ENCODE measurements around the gene ABCA1. TPM values are rescaled to one million over a fixed set of nuclear protein-coding genes. Genes with fewer than 3 reads are reported as not detected.
"Not testable (repeated sequence)": the region's sequence is repeated elsewhere in the genome, so short reads cannot be mapped to it uniquely, and the experiment has no call there.

The ABCA1 gene, protein sequence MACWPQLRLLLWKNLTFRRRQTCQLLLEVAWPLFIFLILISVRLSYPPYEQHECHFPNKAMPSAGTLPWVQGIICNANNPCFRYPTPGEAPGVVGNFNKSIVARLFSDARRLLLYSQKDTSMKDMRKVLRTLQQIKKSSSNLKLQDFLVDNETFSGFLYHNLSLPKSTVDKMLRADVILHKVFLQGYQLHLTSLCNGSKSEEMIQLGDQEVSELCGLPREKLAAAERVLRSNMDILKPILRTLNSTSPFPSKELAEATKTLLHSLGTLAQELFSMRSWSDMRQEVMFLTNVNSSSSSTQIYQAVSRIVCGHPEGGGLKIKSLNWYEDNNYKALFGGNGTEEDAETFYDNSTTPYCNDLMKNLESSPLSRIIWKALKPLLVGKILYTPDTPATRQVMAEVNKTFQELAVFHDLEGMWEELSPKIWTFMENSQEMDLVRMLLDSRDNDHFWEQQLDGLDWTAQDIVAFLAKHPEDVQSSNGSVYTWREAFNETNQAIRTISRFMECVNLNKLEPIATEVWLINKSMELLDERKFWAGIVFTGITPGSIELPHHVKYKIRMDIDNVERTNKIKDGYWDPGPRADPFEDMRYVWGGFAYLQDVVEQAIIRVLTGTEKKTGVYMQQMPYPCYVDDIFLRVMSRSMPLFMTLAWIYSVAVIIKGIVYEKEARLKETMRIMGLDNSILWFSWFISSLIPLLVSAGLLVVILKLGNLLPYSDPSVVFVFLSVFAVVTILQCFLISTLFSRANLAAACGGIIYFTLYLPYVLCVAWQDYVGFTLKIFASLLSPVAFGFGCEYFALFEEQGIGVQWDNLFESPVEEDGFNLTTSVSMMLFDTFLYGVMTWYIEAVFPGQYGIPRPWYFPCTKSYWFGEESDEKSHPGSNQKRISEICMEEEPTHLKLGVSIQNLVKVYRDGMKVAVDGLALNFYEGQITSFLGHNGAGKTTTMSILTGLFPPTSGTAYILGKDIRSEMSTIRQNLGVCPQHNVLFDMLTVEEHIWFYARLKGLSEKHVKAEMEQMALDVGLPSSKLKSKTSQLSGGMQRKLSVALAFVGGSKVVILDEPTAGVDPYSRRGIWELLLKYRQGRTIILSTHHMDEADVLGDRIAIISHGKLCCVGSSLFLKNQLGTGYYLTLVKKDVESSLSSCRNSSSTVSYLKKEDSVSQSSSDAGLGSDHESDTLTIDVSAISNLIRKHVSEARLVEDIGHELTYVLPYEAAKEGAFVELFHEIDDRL (N-terminal part only)
- total RNA-seq (2014; rRNA removed) = 2.9 and 12.2 TPM in 2 replicates
- polyA plus RNA-seq (2012) = 0.33 TPM

DNA sequence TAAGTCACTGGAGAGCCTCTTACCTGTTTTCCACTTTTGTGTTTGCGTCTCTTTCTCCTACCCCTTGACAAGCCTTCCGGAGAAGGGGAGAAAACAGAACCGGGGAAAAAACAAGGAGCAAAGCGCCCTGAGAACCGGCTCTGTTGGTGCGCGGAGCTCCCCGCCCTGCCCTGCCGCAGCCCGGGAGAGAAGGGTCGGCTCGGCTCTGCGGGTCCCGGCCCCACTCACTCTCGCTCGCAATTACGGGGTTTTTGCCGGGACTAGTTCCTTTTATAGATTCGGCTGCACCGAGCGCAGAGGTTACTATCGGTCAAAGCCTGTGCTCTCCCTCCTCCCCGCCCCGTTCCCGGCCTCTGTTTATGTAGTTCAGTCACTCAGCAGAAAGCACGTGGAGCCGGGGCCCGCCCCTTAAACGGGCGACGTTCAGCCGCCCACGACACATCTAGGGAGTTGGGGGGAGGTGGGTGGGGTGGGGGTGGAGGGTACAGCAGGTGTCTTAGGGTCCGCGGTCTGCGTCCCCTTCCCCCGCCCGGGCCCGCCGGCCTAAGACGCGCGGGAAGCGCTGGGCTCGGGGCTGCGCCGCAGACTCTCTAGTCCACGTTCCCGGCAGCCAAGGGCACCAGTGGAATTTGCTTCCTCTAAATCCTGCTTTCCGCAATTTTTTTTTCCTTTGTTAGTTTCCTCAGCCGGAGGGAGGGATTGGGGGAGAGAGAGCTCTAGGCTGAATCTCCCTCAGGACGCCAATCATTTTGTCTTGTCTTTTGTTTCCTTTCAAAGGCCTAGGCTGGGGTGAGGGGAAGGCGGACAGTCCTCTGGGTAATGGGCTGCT lies at the start of gene ABCA1:
TSS of gene ABCA1 (minus strand) at position 244 of the 829 bp plus-strand sequence. CDS start 24,476 bp downstream, outside the sequence.
- DNase-seq (ENCODE audit: low read depth) = peak; percentile 80

DNA sequence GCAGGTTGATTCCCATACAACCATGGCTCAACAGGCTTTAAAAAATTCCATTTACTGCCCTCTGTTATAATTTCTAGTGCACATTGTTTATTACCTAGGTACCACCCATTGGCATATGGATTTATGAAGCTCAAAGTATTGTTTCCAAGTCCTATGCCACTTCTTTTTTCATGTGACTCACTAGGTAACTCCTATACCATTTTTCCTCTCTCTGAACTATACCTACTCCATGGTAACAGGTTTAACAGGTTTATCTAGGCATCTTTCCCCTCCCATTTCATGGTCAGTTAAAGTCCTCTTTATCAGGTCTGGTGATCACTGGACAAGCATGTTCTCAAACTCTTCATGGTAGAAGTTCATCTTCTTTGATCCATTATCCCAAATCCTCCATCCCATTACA lies 49.6 kb upstream of the ABCA1 start:
- no peak for DNase-seq (ENCODE audit: low read depth)

DNA sequence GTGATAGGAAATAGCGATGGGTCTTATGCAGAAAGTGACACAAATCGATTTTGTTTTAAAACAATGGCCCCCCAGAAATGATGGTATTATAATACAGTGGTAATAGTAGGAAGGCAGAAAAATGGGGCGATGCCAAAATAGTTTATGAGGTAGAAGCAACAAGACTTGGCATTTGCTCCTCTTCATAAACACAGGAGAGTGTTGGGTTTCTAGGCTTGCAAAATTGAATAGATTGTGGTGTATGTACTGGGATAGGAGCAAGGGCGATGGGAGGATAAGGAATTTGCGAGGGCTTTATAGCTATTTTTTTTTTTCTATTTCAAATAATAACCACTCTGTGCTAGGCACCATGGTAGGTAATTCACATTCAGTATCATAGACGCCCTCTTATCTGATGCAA lies 49.2 kb upstream of the ABCA1 start:
- no peak for DNase-seq (ENCODE audit: low read depth)

DNA sequence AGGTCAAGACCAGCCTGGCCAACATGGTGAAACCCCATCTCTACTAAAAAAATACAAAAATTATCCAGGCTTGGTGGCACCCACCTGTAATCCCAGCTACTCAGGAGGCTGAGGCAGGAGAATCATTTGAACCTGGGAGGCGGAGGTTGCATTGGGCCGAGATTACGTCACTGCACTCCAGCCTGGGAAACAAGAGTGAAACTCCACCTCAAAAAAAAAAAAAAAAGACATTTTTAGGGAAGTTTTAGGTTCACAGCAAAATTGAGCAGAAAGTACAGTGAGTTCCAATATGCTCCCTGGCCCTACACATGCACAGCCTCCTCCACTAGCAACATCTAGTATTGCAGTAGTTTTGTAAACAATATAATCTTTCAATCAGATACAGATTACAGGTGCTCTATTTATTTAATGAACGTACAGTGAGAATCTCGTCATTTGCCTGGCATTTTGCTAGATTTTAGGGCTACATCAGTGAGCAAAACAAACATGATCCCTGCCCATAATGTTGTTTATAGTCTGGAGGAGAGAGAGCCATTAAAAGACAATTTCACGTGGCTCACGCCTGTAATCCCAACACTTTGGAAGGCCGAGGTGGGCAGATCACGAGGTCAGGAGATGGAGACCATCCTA lies 48.1 kb upstream of the ABCA1 start:
- not testable (repeated sequence) for DNase-seq (ENCODE audit: low read depth)

DNA sequence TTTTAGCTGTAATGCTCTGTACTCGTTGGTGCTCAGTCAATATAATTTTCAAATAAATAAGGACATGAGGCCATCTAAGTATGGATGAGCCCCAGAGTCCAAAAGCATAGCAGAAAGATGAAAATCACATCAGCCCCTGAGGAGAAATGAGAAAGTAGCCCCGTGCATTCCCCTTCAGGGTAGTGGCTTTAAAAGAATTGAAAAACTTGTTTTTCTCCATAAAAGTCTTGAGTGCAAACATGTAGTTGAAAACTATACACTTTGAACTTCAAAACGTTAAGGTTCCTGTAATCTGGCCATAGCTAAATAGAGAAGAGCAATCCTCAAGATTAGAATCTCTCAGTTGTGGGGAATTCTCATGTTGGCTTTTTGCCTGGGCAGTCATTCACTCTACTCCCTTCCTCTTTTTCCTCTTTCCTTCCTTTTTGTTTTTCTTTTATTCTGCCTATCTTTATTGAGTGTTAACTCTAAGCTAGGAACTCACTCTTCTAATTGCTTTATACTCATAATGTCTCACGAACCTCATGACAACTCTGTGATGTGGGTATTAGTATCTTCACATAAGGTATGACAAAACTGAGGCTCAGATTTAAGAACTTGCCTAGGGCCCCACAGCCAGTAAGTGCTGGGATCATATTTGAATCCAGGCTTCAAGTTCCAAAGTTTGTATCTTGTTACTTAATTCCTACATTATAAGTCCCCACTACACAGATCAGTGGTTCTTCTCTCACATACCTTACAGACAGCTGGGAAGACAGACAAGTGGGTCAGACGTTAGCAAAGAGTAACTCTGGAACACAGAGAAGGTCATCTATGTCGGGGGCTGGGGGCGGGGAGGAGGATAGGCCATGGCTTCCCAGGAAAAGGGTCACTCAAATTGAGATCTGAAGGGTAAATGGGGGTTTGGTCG lies 46.4 kb upstream of the ABCA1 start:
- DNase-seq (ENCODE audit: low read depth) = no peak

DNA sequence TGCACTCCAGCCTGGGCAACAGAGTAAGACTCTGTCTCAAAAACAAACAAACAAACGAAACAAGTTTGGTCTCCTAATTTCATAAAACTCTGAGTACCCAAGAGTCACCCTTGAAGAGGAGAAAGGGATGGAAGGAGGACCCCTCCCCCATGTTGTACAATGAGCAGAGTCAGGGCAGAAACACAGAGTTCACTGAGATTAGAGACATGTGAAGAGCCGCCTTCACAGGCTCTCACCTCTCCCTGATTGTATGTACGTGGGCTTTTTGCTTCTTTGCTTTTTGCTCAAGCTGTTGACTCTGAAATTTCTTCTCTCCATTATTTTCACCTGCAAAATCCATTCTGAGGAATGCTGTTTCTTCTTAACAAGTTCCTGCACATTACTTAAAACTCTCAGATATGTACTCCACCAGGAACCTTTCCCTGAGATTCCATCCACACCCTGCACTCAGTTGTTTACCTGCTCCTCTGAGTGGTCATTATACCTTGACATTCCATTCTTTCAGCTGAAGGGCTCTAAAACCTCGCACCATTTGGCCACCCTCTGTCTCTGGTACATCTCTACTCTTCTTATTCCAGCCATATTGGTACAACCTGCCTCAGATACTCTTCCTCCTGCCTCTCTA lies 44.4 kb upstream of the ABCA1 start:
- DNase-seq (ENCODE audit: low read depth) = no peak

DNA sequence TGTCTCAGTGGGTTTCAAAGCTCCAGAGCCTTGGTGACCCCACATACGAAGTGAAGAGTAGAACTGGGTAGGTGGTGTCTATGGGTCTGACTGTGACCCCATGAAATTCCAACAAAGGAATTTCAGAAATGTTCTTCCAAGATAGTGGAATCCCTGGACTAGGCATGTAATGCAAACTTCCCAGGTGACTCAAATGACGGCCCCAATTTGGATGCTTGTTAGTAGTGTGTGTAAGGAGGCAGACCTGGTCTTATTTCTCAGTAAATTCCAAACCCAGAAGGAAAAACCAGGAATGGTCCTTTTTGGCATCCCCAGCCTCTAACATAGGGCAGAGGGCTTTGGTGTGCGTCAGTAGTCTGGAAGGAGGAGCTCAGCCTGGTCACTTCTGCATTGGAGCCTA lies 43.6 kb upstream of the ABCA1 start:
- no peak for DNase-seq (ENCODE audit: low read depth)

DNA sequence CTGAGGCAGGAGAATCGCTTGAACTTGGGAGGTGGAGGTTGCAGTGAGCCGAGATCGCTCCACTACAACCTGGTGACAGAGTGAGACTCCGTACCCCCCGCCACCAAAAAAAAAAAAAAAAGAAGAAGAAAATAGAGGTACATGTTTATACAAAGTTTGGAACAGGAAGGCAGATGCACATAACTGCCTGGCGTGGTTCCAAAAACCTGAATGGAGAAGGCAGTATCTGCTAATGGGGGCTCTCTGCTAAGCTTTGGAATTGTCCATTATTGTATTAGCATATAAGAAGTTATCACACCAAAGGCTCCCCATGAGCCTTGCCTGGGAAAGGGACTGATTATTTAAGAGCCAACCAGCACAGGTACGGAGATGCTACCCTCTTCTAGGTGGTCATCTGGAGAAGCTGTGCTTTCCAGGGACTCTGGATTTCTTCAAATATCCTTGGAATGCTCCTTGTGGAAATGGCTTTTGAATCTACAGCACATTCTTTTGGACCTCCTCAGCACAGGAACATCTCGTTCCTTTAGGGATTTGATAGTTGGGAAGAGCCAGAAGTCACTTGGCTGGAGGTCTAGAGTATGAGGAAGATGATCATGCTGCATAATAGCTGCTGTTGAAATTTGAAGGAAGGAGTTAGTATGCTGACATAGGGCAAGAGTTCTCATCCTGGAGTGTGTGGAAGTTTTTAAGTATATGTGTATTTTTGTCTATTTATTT lies 42.5 kb upstream of the ABCA1 start:
- peak; percentile 46 for DNase-seq (ENCODE audit: low read depth)

DNA sequence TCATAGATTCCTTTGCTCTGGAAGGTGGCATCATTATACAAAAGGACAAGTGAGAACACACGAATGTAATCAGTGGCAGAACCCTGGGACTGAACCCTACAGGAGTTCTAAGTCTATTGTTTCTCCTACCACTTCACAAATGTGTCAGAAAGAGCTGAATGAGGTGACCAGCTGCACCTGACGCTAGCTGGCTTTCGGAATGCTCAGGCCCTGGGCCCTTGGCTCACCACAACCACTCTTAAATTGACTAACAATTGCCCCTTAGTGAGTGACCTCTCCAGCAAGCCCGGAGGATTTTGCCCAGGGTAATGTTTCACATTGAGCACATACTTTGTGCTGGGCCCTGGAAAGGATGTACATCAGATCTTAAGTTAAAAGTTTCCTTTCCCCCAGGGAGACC lies 41.2 kb upstream of the ABCA1 start:
- no peak for DNase-seq (ENCODE audit: low read depth)

DNA sequence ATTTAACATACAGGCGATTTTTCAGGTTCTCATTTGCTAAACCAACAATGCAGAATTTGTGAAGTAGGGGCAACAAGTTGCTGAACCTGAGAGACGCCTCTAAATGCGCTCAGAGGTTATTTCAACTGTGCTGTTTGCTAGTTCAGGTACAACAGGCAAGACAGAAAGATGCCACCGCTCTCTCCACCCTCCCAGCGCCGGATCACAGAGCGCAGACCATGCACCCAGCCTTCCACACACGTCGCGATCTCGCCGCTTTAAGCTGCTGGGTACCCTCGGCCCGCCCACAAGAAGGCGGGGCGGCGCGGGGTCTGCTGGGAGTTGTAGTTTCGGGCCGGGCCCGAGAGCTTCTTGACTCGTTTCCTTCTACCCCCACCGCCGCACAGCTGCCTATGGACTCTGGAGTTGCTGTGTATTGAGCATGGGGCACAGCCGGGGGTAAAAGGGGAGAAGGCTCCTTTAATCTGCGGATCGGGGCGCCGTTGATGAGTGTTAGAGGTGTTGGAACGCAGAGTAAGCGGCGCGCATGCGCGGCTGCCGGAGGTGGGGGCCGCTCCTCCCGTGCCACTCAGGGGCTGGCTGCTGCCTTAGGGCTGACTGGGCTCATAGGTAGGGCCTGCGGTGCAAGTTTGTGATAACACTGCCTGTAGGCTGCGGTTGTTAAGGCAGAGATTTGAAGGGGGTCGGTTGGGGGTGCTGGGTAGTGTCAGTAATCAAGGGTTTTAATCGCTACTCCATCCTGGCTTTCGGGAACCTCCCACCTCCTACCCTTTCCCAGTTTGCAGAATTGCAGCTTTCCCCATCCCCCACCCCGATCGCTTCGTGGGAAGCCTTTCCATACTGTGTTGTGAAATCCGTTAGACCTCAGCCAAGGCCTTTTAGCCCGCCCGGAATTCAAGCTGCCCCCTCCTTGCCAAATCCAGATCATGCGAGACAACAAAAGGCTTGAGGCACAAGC lies 40.3 kb upstream of the ABCA1 start:
- DNase-seq (ENCODE audit: low read depth) = peak; percentile 79

DNA sequence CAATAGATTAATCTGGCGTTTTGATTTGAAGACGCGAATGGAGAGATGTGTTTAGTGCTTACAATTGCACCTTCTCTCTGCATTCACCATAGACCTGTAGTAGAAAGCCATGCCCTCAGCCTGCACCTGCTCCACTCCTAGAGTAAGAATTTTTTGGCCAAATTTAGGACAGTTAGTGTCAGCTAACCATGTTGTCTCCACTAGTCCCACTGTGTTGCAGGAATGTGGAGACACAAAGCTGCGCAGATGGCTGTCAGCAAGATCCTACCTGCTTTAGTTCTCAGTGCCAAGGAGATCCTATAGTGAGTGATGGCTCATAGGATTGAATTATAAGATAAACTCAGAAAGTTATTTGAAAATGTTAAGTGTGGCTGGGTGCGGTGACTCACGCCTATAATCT lies 35.1 kb upstream of the ABCA1 start:
- no peak for DNase-seq (ENCODE audit: low read depth)

DNA sequence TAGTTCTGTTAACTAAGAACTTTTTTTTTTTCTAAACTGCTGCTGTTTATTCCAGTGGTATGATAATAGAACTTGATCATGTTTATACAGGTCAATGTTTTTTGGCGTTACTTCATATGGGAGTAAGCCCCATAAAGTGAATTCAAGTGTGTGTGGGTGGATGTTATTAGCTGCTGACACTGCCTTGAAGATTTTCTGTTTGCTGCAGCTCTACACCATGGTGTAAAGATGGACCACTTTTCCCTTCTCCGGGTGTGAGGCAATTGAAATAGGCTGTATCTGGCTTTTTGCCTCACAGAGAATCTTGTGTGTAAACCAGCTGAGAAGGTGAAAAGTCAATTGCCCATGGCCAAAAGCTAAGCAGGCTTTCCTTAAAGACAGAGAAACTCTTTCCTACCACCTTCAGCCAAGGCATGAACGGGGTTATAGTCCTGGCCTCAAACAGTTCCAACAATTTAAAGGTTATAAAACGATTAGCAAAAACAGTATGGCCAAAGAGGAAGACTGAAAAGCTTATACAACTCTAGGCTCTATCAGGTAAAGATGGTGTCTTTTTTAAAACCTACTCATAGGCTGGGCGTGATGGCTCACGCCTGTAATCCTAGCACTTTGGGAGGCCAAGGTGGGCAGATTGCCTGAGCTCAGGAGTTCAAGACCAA lies 33.9 kb upstream of the ABCA1 start:
- DNase-seq (ENCODE audit: low read depth) = no peak

DNA sequence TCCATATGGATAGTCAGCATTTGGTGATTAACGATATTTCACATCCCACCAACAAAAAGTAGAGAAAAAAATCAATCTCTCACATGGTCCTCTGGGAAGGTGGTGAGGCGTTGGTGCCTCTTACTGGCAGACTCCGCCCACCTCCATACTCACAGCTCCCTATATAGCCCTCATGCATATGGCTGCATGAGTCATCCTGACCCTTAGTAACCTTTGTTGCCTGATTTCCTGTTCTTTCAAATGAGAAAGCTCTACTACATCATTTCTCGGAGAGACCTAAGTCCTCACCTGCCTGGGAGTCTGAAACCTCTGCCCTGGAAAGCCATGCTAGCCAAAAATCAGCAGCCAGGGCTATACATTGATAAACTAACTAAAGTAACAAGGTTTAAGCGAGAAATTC lies 33.3 kb upstream of the ABCA1 start:
- peak; percentile 51 for DNase-seq (ENCODE audit: low read depth)

DNA sequence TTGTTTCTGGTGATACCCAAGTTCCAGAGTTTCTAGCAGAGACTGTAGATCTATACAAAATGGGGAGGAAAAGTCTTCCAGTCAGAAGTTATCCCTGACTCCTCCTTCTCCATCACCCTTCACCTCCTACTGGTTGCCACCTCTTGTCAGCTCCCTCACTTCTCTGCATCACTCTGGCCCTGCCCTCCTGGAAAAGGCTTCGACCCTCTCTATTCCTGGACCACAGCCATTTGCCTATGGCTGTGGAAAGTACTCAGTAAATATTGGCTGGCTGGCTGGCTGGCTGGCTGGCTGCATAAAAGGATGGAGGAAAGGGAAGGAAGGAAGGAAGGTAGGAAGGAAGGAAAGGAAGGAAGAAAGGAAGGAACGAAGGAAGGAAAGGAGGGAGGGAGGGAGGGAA lies 32.7 kb upstream of the ABCA1 start:
- no peak for DNase-seq (ENCODE audit: low read depth)

DNA sequence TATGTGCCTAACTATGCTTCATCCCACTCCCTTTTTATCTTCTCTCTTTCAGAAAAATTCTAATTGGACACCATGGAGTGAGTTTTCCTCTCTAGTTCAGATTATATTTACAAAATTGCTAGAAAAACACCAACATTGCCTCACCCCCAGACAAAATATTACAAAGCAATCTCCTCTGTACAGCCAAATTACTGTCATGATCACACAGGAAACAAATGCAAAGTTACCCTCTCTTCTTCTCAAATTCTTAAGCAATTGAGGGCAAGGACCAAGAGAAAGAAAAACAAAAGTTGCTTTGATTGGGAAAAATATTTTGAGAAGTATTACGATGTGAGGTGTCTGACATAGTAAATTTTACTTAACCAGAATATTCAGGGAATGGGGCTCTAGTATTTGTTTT lies 30.8 kb upstream of the ABCA1 start:
- no peak for DNase-seq (ENCODE audit: low read depth)

DNA sequence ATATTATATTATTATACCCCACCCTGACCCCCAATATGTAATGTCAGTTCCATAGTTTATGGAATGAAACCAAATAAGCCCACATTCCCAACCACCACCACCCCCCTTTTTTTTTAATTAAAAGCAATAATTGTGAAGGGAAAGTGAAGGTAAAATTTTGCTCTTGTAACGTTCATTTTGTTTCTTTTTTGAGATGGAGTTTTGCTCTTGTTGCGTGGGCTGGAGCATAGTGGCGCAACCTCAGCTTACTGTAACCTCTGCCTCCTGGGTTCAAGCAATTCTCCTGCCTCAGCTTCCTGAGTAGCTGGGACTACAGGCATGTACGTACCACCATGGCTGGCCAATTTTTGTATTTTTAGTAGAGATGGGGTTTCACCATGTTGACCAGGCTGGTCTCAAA lies 30.1 kb upstream of the ABCA1 start:
- not testable (repeated sequence) for DNase-seq (ENCODE audit: low read depth)

DNA sequence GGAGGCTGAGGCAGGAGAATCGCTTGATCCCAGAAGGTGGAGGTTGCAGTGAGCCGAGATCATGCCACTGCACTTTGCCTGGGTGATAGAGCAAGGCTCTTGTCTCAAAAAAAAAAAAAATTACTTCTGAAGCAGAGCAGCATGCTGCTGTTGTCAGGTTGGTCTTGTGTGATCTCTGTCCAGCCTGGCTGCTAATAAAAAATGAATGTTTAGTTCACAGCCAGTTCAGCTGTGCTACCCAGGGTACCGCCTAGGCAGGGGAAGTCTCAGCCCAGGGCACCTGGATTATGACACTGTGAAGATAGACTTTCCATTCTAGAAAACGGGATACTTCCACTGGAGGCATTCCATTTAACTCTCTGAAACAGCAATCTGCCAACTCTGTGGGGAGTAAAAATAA lies 23.5 kb upstream of the ABCA1 start:
- DNase-seq (ENCODE audit: low read depth) = no peak

All from LHCN-M2 (cell line).